Measurements from ENCODE around the gene DCXR.

- TF ChIP-seq CTCF (IDR thresholded peaks at IDR 0.05) (no peak), POLR2AphosphoS5 (IDR thresholded peaks at IDR 0.05) (no peak), POLR2A (IDR thresholded peaks at IDR 0.05) (no peak)
Observed at GRCh38 chr17:82072827-82073226, 35.3 kb upstream of the DCXR start.
